H1 (cell line): ENCODE results near the gene TTR. TPM values are rescaled to one million over a fixed set of nuclear protein-coding genes. Genes with fewer than 3 reads are reported as not detected.

ENCODE experiments used
- CTCF ChIA-PET: fragments of 300-600 bp; sonication (Branson Sonifier 250); formaldehyde crosslinking; loops from one replicate; lab custom pipeline; 2021; ENCODE audit not compliant: partially characterized antibody; lab: Charles Lee
- POLR2A ChIA-PET: fragments of 300-600 bp; sonication (Branson Sonifier 250); formaldehyde crosslinking; loops from one replicate; lab custom pipeline; 2021; ENCODE audit warnings: inconsistent platforms; ENCODE audit not compliant: partially characterized antibody; lab: Charles Lee
- DNase-seq, 2 experiments: peaks; one replicate each; pipeline versions ENCODE4 v3.0.0 to v3.0.0-alpha.2; 2010 to 2022; ENCODE audit warnings: low spot score in 2 of 2, low read depth in 1 of 2, mixed read lengths in 1 of 2
- FAIRE-seq: peaks from 2 replicates; lab custom pipeline; 2011; peaks lifted over from hg19 to GRCh38; lab: Jason Lieb, UNC
- H2AFZ ChIP-seq: 2 replicates; pipeline ENCODE4 v1.8.1; 2012; ENCODE audit warnings: low read length, inconsistent platforms
- H2AK5ac ChIP-seq: 2 replicates; pipeline ENCODE4 v1.6.1; 2013; ENCODE audit warnings: low read depth, low read length
- H2BK120ac ChIP-seq: replicated peaks from 2 replicates; pipeline ENCODE3; 2013; ENCODE audit warnings: low read depth, low read length, inconsistent platforms
- H2BK12ac ChIP-seq: 2 replicates; pipeline ENCODE4 v1.6.1; 2013; ENCODE audit warnings: low read depth, low read length
- H2BK15ac ChIP-seq: 2 replicates; pipeline ENCODE4 v1.6.1; 2013; ENCODE audit warnings: low read length
- H2BK20ac ChIP-seq: 2 replicates; pipeline ENCODE4 v1.6.1; 2013; ENCODE audit warnings: low read length
- H2BK5ac ChIP-seq: 2 replicates; pipeline ENCODE4 v1.6.1; 2013; ENCODE audit warnings: low read depth, low read length
- H3K14ac ChIP-seq: 2 replicates; pipeline ENCODE4 v1.6.1; 2013; ENCODE audit warnings: inconsistent platforms; ENCODE audit not compliant: insufficient read length
- H3K18ac ChIP-seq: 2 replicates; pipeline ENCODE4 v1.6.1; 2013; ENCODE audit warnings: low read length; ENCODE audit errors: extremely low read depth
- H3K23ac ChIP-seq: 2 replicates; pipeline ENCODE4 v1.6.1; 2013; ENCODE audit warnings: inconsistent platforms; ENCODE audit not compliant: insufficient read length
- H3K23me2 ChIP-seq: 2 replicates; pipeline ENCODE4 v1.6.1; 2013; ENCODE audit warnings: low read depth, low read length
- H3K27ac ChIP-seq: 2 replicates; pipeline ENCODE4 v1.6.1; 2011; ENCODE audit warnings: low read depth, low read length, inconsistent platforms
- H3K27me3 ChIP-seq, 4 experiments: replicated peaks in 1 of 4; 1 replicate in 1 of 4; 2 replicates in 3 of 4; pipeline versions ENCODE4 v1.6.1 to v1.8.1; 2011 to 2013; ENCODE audit warnings: low read length in 3 of 4, mild to moderate bottlenecking in 3 of 4, inconsistent platforms in 2 of 4, mixed read lengths in 2 of 4, moderate library complexity in 1 of 4; ENCODE audit not compliant: control insufficient read depth in 3 of 4, insufficient read depth in 3 of 4; ENCODE audit errors: extremely low read depth in 1 of 4
- H3K36me3 ChIP-seq, 4 experiments: 2 replicates each; pipeline versions ENCODE4 v1.6.1 to v1.8.1; 2011 to 2013; ENCODE audit warnings: mild to moderate bottlenecking in 4 of 4, low read length in 3 of 4, moderate library complexity in 2 of 4, control low read depth in 1 of 4, inconsistent platforms in 1 of 4; ENCODE audit not compliant: insufficient read depth in 4 of 4, control insufficient read depth in 2 of 4
- H3K4ac ChIP-seq: replicated peaks from 2 replicates; pipeline ENCODE3; 2013; ENCODE audit warnings: low read length, low read depth, mixed read lengths, inconsistent platforms; ENCODE audit not compliant: insufficient read length
- H3K4me1 ChIP-seq, 4 experiments: replicated peaks in 1 of 4; 1 replicate in 1 of 4; 2 replicates in 3 of 4; pipeline versions ENCODE4 v1.6.1 to v1.8.1; 2011 to 2013; ENCODE audit warnings: low read length in 3 of 4, inconsistent platforms in 2 of 4, mixed read lengths in 1 of 4; ENCODE audit not compliant: insufficient read depth in 4 of 4, control insufficient read depth in 3 of 4
- H3K4me2 ChIP-seq, 2 experiments: 2 replicates each; pipeline versions ENCODE4 v1.6.1 to v1.8.1; 2011 to 2013; ENCODE audit warnings: low read depth in 2 of 2, low read length in 2 of 2, control low read depth in 1 of 2, inconsistent platforms in 1 of 2, mild to moderate bottlenecking in 1 of 2; ENCODE audit not compliant: insufficient read depth in 1 of 2
- H3K4me3 ChIP-seq, 4 experiments: fragments of 200-600, 300-600 bp in 1 of 4; sonication (generic), shearing (Covaris generic), sonication (Bioruptor Twin) in 1 of 4; 2 replicates each; pipeline versions ENCODE4 v1.5.1 to v1.8.1; 2011 to 2016; ENCODE audit warnings: low read length in 4 of 4, low read depth in 3 of 4, control low read depth in 2 of 4, inconsistent platforms in 2 of 4, mild to moderate bottlenecking in 2 of 4, mixed read lengths in 1 of 4, moderate library complexity in 1 of 4; ENCODE audit not compliant: insufficient read depth in 2 of 4; ENCODE audit errors: extremely low read depth in 1 of 4
- H3K56ac ChIP-seq: replicated peaks from 2 replicates; pipeline ENCODE3; 2013; ENCODE audit warnings: low read depth, mild to moderate bottlenecking, mixed read lengths, low read length, inconsistent platforms; ENCODE audit not compliant: insufficient read length
- H3K79me1 ChIP-seq: 2 replicates; pipeline ENCODE4 v1.6.1; 2013; ENCODE audit warnings: low read depth, low read length, control low read depth
- H3K79me2 ChIP-seq, 2 experiments: 2 replicates each; pipeline versions ENCODE4 v1.6.1 to v1.8.1; 2012 to 2013; ENCODE audit warnings: low read length in 2 of 2, mild to moderate bottlenecking in 2 of 2, inconsistent platforms in 1 of 2; ENCODE audit not compliant: insufficient read depth in 2 of 2, control insufficient read depth in 1 of 2
- H3K9ac ChIP-seq, 4 experiments: replicated peaks in 1 of 4; 1 replicate in 1 of 4; 2 replicates in 3 of 4; pipeline versions ENCODE4 v1.6.1 to v1.8.1; 2011 to 2013; ENCODE audit warnings: low read depth in 3 of 4, low read length in 3 of 4, control low read depth in 2 of 4, mild to moderate bottlenecking in 2 of 4, moderate library complexity in 2 of 4, inconsistent platforms in 1 of 4; ENCODE audit errors: extremely low read depth in 1 of 4
- H3K9me3 ChIP-seq, 2 experiments: 2 replicates each; pipeline versions ENCODE4 v1.6.1 to v1.8.1; 2012 to 2013; ENCODE audit warnings: mild to moderate bottlenecking in 2 of 2, moderate library complexity in 2 of 2, control low read depth in 1 of 2, inconsistent platforms in 1 of 2, low read depth in 1 of 2, low read length in 1 of 2, mixed read lengths in 1 of 2; ENCODE audit not compliant: insufficient read depth in 2 of 2
- H4K20me1 ChIP-seq, 2 experiments: replicated peaks in 1 of 2; 2 replicates each; pipeline versions ENCODE3 to v1.8.1; 2011 to 2013; ENCODE audit warnings: inconsistent platforms in 2 of 2, low read length in 2 of 2, mild to moderate bottlenecking in 1 of 2; ENCODE audit not compliant: insufficient read depth in 2 of 2, control insufficient read depth in 1 of 2
- H4K5ac ChIP-seq: 2 replicates; pipeline ENCODE4 v1.6.1; 2013; ENCODE audit warnings: low read length, low read depth, mixed read lengths, inconsistent platforms; ENCODE audit not compliant: insufficient read length
- H4K8ac ChIP-seq: 2 replicates; pipeline ENCODE4 v1.8.0; 2013; ENCODE audit warnings: mild to moderate bottlenecking, moderate library complexity, low read length, inconsistent platforms; ENCODE audit not compliant: insufficient read depth; ENCODE audit errors: extremely low read depth
- H4K91ac ChIP-seq: replicated peaks from 2 replicates; pipeline ENCODE3; 2013; ENCODE audit warnings: low read length, mixed read lengths, inconsistent platforms; ENCODE audit not compliant: insufficient read length
- BACH1 ChIP-seq: IDR thresholded peaks from 2 replicates; pipeline ENCODE4 v1.6.1; 2012; ENCODE audit warnings: low read length, improper control_type of control experiment
- BRCA1 ChIP-seq: IDR thresholded peaks from 2 replicates; pipeline ENCODE4 v1.6.1; 2012; ENCODE audit warnings: low read depth, low read length, improper control_type of control experiment
- CHD2 ChIP-seq: IDR thresholded peaks from 2 replicates; pipeline ENCODE4 v1.6.1; 2012; ENCODE audit warnings: low read length, improper control_type of control experiment
- FOSL1 ChIP-seq: IDR thresholded peaks from 2 replicates; pipeline ENCODE4 v1.6.1; 2011; ENCODE audit warnings: mild to moderate bottlenecking, low read depth, low read length, moderate library complexity; ENCODE audit not compliant: insufficient read depth
- KDM5A ChIP-seq: fragments of 200-600 bp; IDR thresholded peaks from 2 replicates; pipeline ENCODE4 v1.7.1; 2012; ENCODE audit warnings: mild to moderate bottlenecking, low read length, inconsistent platforms, mixed read lengths
- MAFK ChIP-seq: IDR thresholded peaks from 2 replicates; pipeline ENCODE4 v1.6.1; 2012; ENCODE audit warnings: low read depth, mild to moderate bottlenecking, improper control_type of control experiment, low read length
- NANOG ChIP-seq: IDR thresholded peaks from 2 replicates; pipeline ENCODE4 v1.6.1; 2011; ENCODE audit warnings: low read length, low read depth, mild to moderate bottlenecking, inconsistent platforms; ENCODE audit not compliant: insufficient read depth, poor library complexity, severe bottlenecking
- PHF8 ChIP-seq: fragments of 200-600 bp; sonication (generic); conservative IDR thresholded peaks from 2 replicates; pipeline ENCODE4 v1.7.1; 2012; ENCODE audit warnings: low read depth, mild to moderate bottlenecking, inconsistent platforms, low read length, moderate library complexity
- RAD21 ChIP-seq, 2 experiments: IDR thresholded peaks in 1 of 2; conservative IDR thresholded peaks in 1 of 2; 2 replicates each; pipeline ENCODE4 v1.6.1; 2011; ENCODE audit warnings: low read depth in 2 of 2, low read length in 2 of 2, improper control_type of control experiment in 1 of 2, inconsistent platforms in 1 of 2, mild to moderate bottlenecking in 1 of 2, moderate library complexity in 1 of 2
- RXRA ChIP-seq: IDR thresholded peaks from 2 replicates; pipeline ENCODE4 v1.6.1; 2011; ENCODE audit warnings: low read depth, mild to moderate bottlenecking, low read length, moderate library complexity; ENCODE audit not compliant: insufficient read depth
- SIRT6 ChIP-seq: IDR thresholded peaks from one replicate; pipeline ENCODE4 v1.7.1; 2012; ENCODE audit warnings: low read length, inconsistent platforms
- SIX5 ChIP-seq: IDR thresholded peaks from 2 replicates; pipeline ENCODE4 v1.6.1; 2011; ENCODE audit warnings: mild to moderate bottlenecking, low read depth, low read length
- SP4 ChIP-seq: IDR thresholded peaks from 2 replicates; pipeline ENCODE4 v1.6.1; 2012; ENCODE audit warnings: low read length, inconsistent platforms
- WGBS, 2 experiments: shearing (Covaris generic) in 1 of 2; methylation state at CpG; one replicate each; pipeline versions ENCODE4 v1.1.6 to v1.1.7; 2013 to 2015; ENCODE audit warnings: low lambda C conversion rate in 2 of 2, mixed read lengths in 2 of 2, inconsistent platforms in 1 of 2, low coverage in 1 of 2, missing lambda C conversion rate in 1 of 2; ENCODE audit not compliant: insufficient replicate concordance in 2 of 2, insufficient coverage in 1 of 2, insufficient read length in 1 of 2; ENCODE audit errors: extremely low coverage in 1 of 2, missing lambda C conversion rate in 1 of 2; 5-methylcytosine and 5-hydroxymethylcytosine counted together
- polyA plus RNA-seq, 7 experiments: library from polyadenylated mRNA; depleted of rRNA in 3 of 7; stranded (reverse) in 5 of 7; unstranded in 2 of 7; fragments of >200 nt in 5 of 7; fragments of 200-250 nt in 2 of 7; gene quantifications; 1 replicate in 5 of 7; 2 replicates in 1 of 7; 4 replicates in 1 of 7; pipeline versions ENCODE4 v1.2.1 to v1.2.3, GENCODE V29; 2011 to 2013; ENCODE audit warnings: missing spikeins in 2 of 7, mixed read lengths in 2 of 7
- total RNA-seq: library from RNA; stranded (reverse); fragmentation: NEBNext Ultra II Directional; extraction: Animal tissue kit (Norgen Biotek cat#: 25700); gene quantifications from 2 replicates; pipeline ENCODE4 v1.2.1, GENCODE V29; 2021

Gene TTR
- total and polyA plus RNA-seq, 2 of the 8 experiments (the other 6 are each of a cell fraction or from before 2014, with no cell fraction given), result not detected

GRCh38 chr18:31573051-31573450 lies 18.6 kb upstream of the TTR start:
- Histone ChIP-seq H3K79me2 (no peaks in the 10 kb centered on the region), H3K4me3 (no peak overlapping the region), H3K4ac (no peak overlapping the region), H3K14ac (no peak overlapping the region), H3K4me1 (no peaks in the 10 kb centered on the region), H3K9me3 (no peaks in the 10 kb centered on the region), H3K36me3 (no peaks in the 10 kb centered on the region), H3K4me2 (no peak overlapping the region), H2BK12ac (no peak overlapping the region), H4K20me1 (no peaks in the 10 kb centered on the region), H3K56ac (no peak overlapping the region), H4K8ac (no peak overlapping the region), H3K23me2 (no peaks in the 10 kb centered on the region), H3K27me3 (no peaks in the 10 kb centered on the region), H3K18ac (no peak overlapping the region), H3K27ac (no peak overlapping the region), H3K79me1 (no peaks in the 10 kb centered on the region), H2BK20ac (no peak overlapping the region), H2AK5ac (no peak overlapping the region), H2AFZ (no peak overlapping the region), H2BK15ac (no peak overlapping the region), H4K91ac (no peak overlapping the region), H3K23ac (no peak overlapping the region), H2BK5ac (no peak overlapping the region), H4K5ac (no peak overlapping the region), H2BK120ac (no peak overlapping the region), H3K9ac (no peak overlapping the region)
- TF ChIP-seq KDM5A, result no peak
- TF ChIP-seq NANOG, result no peak
- no peak for TF ChIP-seq CHD2
- no peak for TF ChIP-seq FOSL1
- no peak for TF ChIP-seq SIRT6
- no peak for TF ChIP-seq RXRA
- TF ChIP-seq BRCA1, result no peak
- TF ChIP-seq BACH1, result no peak
- no peak for TF ChIP-seq MAFK
- TF ChIP-seq PHF8, result no peak
- TF ChIP-seq RAD21 (IDR thresholded peaks at IDR 0.05 in 1 of 2, conservative IDR thresholded peaks at IDR 0.05 in 1 of 2; ENCODE audit: low read depth in 2 of 2, low read length in 2 of 2), result no peak
- no peak for TF ChIP-seq SIX5
- TF ChIP-seq SP4, result no peak
- POLR2A ChIA-PET, result no interaction called here
- CTCF ChIA-PET, result interaction anchor here (1.1 to 2.7 kb wide), 6 partner anchors 9 to 149 kb away, joined by 3 to 11 read pairs (median 5); no protein-coding TSS in a partner anchor
- DNase-seq (no peak), FAIRE-seq (no peak)
- WGBS, 2 experiments, result 96% methylated on average over 3 of the region's 3 CpGs; no CpG with 5 or more reads in 1 of the 2 experiments
